ENCODE results near the gene GPHA2. TPM values are rescaled to one million over a fixed set of nuclear protein-coding genes. Genes with fewer than 3 reads are reported as not detected.
"Not testable (repeated sequence)": the region's sequence is repeated elsewhere in the genome, so short reads cannot be mapped to it uniquely, and the experiment has no call there.

The GPHA2 gene, protein sequence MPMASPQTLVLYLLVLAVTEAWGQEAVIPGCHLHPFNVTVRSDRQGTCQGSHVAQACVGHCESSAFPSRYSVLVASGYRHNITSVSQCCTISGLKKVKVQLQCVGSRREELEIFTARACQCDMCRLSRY
- not detected in 2 replicates for total RNA-seq (2014; rRNA removed; shearing (Covaris generic))

DNA sequence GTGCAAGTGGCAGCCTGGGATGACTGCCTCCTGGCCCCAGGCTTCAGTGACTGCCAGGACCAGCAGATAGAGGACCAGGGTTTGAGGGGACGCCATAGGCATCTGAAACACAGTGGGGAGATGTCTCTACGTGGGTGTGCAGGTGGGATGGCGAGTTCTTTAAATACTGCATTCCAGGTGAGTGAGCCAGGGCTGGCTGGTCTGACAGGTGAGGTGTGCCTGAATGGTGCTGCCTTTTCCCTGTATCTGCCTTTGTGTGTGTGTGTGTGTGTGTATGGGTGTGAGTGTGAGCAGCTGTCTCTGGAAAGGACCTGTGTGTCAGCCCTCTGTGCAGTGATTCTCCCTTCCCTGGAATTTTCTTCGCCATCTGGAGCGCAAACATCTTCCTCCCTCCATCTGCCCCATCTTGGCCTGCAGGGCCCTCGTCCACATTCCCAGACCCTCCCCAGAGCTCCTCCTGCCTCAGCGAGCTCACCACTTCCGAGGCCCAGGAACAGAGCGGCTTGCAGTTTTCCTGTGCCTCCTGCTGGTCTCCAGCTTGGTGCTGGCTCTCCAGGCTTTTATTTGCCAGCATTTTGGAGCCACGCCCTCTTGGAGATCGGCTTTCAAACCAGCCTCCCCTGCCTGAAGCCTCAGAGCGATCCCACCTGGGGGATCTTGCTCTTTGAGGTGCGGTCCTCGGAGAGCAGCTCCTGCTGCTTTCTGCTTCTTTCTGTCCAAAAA lies at the start of gene GPHA2:
GPHA2 (minus strand) TSS at position 535 of the 723 bp plus-strand sequence; CDS start at position 102, 433 bp downstream.
- no peak for DNase-seq (ENCODE audit: low read depth)

DNA sequence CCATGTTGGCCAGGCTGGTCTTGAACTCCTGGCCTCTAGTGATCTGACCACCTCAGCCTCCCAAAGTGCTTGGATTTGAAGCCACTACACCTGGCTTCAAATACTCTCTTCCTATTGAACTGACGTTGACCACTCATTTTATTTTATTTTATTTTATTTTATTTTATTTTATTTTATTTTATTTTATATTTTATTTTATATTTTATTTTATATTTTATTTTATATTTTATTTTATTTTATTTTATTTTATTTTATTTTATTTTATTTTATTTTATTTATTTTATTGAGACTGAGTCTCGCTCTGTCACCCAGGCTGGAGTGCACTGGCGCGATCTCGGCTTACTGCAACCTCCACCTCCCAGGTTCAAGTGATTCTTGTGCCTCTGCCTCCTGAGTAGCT lies 47.6 kb upstream of the GPHA2 start:
- DNase-seq (ENCODE audit: low read depth), result not testable (repeated sequence)

- DNase-seq (ENCODE audit: low read depth), result no peak
These were observed 41.0 kb upstream of the GPHA2 start for GRCh38 chr11:64976651-64977050.

GRCh38 chr11:64974124-64974523 lies 38.4 kb upstream of the GPHA2 start:
- no peak for DNase-seq (ENCODE audit: low read depth)

DNA sequence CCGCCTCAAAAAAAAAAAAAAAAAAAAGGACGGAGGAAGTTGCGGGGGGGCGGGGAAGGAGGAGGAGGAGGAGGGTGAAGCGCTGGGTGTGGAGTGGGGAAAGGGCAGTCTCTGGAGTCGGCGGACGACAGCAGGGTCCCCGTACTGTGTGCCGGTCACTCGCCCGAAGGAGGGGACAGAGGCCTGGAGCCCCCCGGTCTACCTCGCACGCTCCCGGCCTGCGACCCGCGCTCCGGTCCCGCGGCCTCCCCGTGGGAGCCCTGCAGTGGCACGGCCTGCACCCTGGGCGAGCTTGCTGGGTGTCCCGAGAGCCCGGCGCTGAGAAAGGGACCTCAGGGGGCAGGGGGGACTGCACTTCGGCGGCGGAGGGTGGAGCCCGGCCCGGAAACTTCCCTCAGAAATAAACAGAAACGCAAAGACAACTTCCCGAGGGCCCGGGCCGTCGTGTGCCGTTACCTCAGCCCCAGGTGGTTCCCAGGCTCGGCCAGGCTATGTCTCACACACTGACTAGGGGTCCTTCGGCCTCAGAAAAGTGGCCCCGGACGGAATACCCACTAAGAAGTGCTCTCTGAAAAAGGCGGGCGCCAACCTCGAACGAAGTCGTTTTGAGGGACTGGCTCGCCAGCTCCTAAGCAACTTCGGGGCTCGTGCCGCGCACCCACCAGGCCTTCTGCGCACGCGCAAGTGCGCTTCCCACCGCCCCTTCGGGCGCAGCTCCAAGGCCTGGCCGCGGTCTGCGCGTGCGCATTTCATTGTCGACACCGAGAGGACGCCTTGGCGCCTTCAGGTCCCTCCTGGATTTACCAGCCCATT lies 35.9 kb upstream of the GPHA2 start, which contains the start of gene MAJIN:
MAJIN (minus strand) TSS at position 688 of the 813 bp plus-strand sequence. CDS start 12,703 bp downstream, outside the sequence.
- DNase-seq (ENCODE audit: low read depth), result peak; percentile 72

- no peak for DNase-seq (ENCODE audit: low read depth)
These were observed 35.0 kb upstream of the GPHA2 start for GRCh38 chr11:64970731-64971151.

DNA sequence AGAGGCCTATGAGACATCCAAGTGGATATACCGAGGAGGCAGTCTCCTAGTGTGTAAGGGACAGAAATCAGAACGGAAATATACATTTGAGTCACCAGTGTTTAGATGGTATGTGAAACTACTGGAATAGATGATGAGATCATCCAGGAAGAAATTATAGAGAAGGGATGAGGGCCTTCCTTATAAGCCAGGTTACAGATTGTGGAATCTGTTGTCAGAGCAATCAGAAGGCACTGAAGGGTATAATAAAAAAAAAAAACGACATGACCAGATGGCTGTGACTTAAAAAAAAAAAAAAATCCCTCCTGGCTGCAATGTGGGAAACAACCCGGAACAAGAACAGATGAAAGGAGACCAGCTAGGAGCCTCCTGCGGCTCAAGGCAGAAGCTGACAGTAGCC lies 33.5 kb upstream of the GPHA2 start:
- DNase-seq (ENCODE audit: low read depth), result peak; percentile 21

DNA sequence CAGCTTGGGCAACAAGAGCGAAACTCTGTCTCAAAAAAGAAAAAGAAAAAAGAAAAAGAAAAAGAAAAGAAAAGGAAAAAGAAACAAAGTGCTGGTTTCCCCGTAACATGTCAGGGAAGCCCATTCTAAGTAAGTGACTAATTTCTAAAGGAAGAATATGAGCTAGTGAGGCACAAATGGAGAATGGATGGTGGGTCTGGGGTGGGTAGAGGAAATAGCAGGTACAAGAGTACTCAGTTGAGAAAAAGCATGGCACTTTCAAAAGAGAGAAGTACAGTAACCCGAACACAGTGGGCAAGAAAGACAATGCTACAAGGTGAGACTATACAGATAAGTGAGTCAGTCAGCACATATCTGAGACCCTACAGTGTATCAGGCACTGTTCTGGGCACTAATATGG lies 31.7 kb upstream of the GPHA2 start:
- DNase-seq (ENCODE audit: low read depth), result no peak

DNA sequence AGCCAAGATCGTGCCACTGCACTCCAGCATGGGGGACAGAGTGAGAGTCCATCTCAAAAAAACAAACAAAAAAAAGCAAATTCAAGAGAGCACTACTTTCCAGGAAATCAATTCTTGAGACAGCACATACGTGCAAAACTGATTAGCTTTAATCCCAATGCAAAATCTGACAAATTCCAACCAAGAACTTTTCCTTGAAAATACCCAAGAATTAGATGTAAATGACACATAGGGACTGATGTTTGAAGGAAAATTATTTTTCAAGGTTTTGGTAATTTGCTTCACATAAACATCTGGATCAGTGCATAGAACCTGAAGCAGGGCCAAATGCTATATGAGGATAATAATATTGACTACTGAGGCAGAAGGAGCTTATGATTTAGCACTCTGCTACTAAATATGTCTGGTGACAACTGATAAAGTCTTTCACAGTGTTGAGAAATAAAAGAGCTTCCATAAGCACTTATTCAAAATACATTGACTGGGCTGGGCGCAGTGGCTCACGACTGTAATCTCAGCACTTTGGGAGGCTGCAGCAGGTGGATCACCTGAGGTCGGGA lies 27.5 kb upstream of the GPHA2 start:
- no peak for DNase-seq (ENCODE audit: low read depth)

DNA sequence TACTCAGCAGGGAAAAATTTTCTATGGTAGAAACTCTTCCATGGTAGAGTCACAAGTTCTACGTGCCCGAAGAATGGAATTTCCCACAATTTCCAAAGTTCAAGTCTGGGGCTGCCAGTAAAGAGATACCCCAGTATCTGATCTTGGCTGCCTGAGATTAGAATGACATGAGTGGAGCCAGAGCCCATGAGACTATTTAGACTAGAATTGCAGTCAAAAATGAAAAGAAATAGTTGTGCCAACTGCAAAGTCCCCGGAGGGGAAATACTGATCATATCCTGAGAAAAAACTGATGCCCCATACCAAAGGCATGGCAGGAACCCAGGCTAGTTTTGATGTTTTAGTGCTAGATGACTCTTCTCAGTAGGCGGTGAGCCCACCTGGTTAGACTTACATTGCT lies 25.0 kb upstream of the GPHA2 start:
- no peak for DNase-seq (ENCODE audit: low read depth)

DNA sequence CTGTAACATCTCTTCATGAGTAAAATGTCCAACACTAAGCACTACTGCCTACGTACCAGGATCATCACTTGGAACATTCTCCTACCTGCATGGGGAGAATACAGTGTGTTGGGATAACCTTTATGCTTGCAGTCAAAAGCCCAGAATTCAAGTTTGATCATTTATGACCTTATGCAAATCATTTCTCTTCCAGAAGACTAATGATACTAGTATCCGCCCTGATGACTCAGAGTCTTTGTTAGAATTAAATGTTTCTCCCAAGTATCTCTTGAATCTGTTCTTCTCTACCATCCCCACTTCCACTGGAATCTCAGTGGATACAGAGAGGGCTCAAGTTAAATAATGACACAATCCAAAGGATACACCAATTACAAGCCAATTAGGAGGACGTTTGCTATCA lies 23.8 kb upstream of the GPHA2 start:
- DNase-seq (ENCODE audit: low read depth), result no peak

- no peak for DNase-seq (ENCODE audit: low read depth)
These were observed 18.5 kb upstream of the GPHA2 start for GRCh38 chr11:64954201-64954600.

DNA sequence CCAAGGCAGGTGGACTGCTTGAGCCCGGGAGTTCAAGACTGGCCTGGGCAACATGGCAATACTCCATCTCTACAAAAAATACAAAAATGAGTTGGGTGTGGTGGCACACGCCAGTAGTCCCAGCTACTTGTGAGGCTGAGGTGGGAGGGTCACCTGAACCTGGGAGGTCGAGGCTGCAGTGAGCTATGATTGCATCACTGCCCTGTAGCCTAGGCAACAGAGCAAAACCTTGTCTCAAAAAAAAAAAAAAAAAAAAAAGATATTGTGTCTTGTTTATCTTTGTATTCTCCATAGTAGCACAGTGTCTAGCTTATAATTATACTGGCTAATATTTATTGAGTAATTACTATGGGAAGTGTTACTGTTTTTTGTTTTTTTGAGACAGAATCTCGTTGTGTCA lies 15.8 kb upstream of the GPHA2 start:
- no peak for DNase-seq (ENCODE audit: low read depth)

DNA sequence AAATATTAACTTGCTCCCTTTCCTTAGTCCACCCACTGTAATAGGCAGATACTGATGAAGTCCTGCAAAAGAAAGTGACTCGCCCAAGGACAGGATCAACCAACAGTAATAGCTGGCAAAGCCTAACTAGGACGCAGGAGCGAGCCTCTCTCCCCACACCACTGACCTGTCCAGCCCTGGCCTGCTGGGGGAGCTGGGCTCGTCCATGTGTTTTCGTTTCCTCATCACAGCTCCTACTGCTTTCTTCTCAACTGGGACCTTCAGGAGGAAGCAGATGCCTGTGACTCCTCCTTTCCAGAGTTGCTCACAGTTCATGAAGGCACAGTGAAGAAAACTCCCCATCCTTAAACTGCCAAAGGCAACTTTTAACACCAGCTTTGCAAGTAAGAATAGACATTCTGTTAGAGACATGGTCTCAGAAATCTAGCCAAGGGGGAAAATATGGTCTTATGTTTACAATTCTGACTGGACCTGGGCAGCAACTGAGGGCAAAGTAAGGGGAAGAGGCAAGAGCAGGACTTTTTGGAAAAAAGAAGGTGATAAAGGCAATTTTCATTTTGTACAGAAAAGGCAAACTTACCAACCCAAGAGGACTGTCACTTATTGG lies 11.6 kb upstream of the GPHA2 start:
- DNase-seq (ENCODE audit: low read depth), result peak; percentile 11

- DNase-seq (ENCODE audit: low read depth), result no peak
These were observed 846 bp upstream of the GPHA2 start for GRCh38 chr11:64936539-64936938.

- DNase-seq (ENCODE audit: low read depth), result no peak
These were observed 873 bp downstream of the GPHA2 start for GRCh38 chr11:64934682-64935358.

DNA sequence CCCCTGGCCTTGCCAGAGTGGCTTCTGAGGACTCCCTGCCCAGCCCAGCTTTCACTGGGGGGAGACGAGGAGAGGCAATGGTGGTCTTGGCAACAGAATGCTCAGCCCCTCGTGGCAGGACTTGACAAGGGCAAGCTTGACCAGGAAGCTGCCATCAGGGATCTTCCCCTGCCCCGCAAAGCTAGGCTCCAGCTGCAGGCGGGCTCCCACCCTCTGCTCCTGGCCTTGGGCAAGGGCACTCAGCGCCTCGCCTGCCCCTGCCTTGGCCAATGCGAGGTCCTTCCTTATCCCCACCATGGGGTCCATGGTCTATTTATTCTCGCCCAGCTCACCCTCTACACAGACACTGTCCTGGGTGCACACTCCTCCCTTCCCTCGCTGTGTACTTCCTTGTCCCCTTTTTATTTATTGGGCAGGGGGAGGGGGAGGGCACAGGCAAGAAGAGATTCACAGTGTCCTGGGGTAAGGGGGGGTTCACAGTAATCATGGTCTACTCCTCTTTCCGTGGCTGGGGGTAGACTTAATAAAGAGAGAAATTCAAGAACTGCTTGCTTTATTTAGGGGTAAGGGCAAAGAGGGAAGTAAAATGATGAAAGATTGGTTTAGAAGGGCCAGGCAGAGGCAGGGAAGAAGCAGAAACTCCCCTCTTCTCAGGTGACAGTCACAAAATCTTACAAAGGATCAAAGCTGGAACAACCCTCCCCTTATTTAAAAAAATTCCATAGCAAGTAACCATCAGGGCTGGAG lies 1.6 kb downstream of the GPHA2 start:
- DNase-seq (ENCODE audit: low read depth), result no peak

- DNase-seq (ENCODE audit: low read depth), result no peak
These were observed 2.3 kb downstream of the GPHA2 start for GRCh38 chr11:64933213-64933934.

GRCh38 chr11:64932324-64932723 lies 3.4 kb downstream of the GPHA2 start:
- no peak for DNase-seq (ENCODE audit: low read depth)

GRCh38 chr11:64931290-64931689 lies 4.4 kb downstream of the GPHA2 start:
- DNase-seq (ENCODE audit: low read depth), result no peak

All from RPMI7951 (cell line).